Thoracic aorta (tissue), 2 donors: ENCODE results near the gene HPN. TPM values are rescaled to one million over a fixed set of nuclear protein-coding genes. Genes with fewer than 3 reads are reported as not detected.

ENCODE experiments used
- ATAC-seq: fragments of 150-250 bp; one replicate; pipeline ENCODE4 v1.8.0; 2017; ENCODE audit warnings: low read depth; ENCODE audit not compliant: insufficient number of reproducible peaks, low FRiP score
- DNase-seq: peaks from one replicate; pipeline ENCODE4 v3.0.0-alpha.2; 2020; ENCODE audit warnings: low spot score
- H3K27ac ChIP-seq, 2 donors: fragments of 200-600 bp; sonication (generic); 1 replicate in 1 of 2; 2 replicates in 1 of 2; pipeline ENCODE4 v1.5.1; 2016; ENCODE audit warnings: mild to moderate bottlenecking in 2 of 2, moderate library complexity in 2 of 2
- H3K27me3 ChIP-seq: fragments of 200-600 bp; sonication (generic); replicated peaks from 2 replicates; pipeline ENCODE4 v1.6.0; 2016; ENCODE audit warnings: mild to moderate bottlenecking; ENCODE audit not compliant: insufficient read depth
- H3K36me3 ChIP-seq: fragments of 200-600 bp; sonication (generic); one replicate; pipeline ENCODE4 v1.5.1; 2016
- H3K4me1 ChIP-seq, 2 donors: fragments of 200-600 bp; sonication (generic); 1 replicate in 1 of 2; 2 replicates in 1 of 2; pipeline versions ENCODE4 v1.5.1 to v1.6.0; 2016; ENCODE audit warnings: low read depth in 2 of 2, mild to moderate bottlenecking in 1 of 2; ENCODE audit not compliant: control insufficient read depth in 1 of 2
- H3K4me3 ChIP-seq: fragments of 200-600 bp; sonication (generic); 2 replicates; pipeline ENCODE4 v1.5.1; 2016; ENCODE audit warnings: mild to moderate bottlenecking
- H3K9me3 ChIP-seq: fragments of 200-600 bp; sonication (generic); 2 replicates; pipeline ENCODE4 v1.5.1; 2016
- CTCF ChIP-seq: fragments of 200-600 bp; sonication (generic); IDR thresholded peaks from one replicate; pipeline ENCODE4 v1.5.1; 2019; ENCODE audit warnings: antibody characterized with exemption
- total RNA-seq, 2 donors: library from RNA; depleted of rRNA; stranded (reverse); fragments of >200 nt; gene quantifications; one replicate each; pipeline versions ENCODE4 v1.1.0 to v1.2.3, GENCODE V29; 2016

Gene HPN
- total RNA-seq, 2 donors from 2014 or later = 0.35 to 5.4 TPM

GRCh38 chr19:35042954-35043604 lies 1.6 kb downstream of the HPN start:
- DNase-seq = no peak
- no peaks in the 10 kb centered on the region for H3K9me3 ChIP-seq
- no peaks in the 10 kb centered on the region for H3K36me3 ChIP-seq
- ATAC-seq = no peak
- no peak for TF ChIP-seq CTCF
- peaks cover 11 to 22% of the 10 kb centered on the region in 2 donors for H3K4me1 ChIP-seq
- no peaks in the 10 kb centered on the region for H3K27me3 ChIP-seq
- no peak overlapping the region for H3K4me3 ChIP-seq
- no peak overlapping the region for H3K27ac ChIP-seq

- ATAC-seq (no peak), DNase-seq (no peak)
- H3K27me3 ChIP-seq = no peaks in the 10 kb centered on the region
- no peaks in the 10 kb centered on the region for H3K9me3 ChIP-seq
- TF ChIP-seq CTCF = no peak
- no peak overlapping the region for H3K4me3 ChIP-seq
- H3K27ac ChIP-seq = no peak overlapping the region
- peaks cover 11 to 22% of the 10 kb centered on the region in 2 donors for H3K4me1 ChIP-seq
- no peaks in the 10 kb centered on the region for H3K36me3 ChIP-seq
Observed at GRCh38 chr19:35043906-35044305, 2.4 kb downstream of the HPN start.

GRCh38 chr19:35044317-35045117 lies 3.0 kb downstream of the HPN start:
- peak; percentile 88 for TF ChIP-seq CTCF
- DNase-seq (no peak), ATAC-seq (no peak)
- H3K27me3 ChIP-seq = no peaks in the 10 kb centered on the region
- H3K9me3 ChIP-seq = no peaks in the 10 kb centered on the region
- H3K36me3 ChIP-seq = no peaks in the 10 kb centered on the region
- H3K27ac ChIP-seq = no peak overlapping the region
- H3K4me3 ChIP-seq = no peak overlapping the region
- peaks cover 11 to 22% of the 10 kb centered on the region in 2 donors for H3K4me1 ChIP-seq

- ATAC-seq = no peak
- no peak for DNase-seq
- TF ChIP-seq CTCF = no peak
- Histone ChIP-seq H3K27ac (no peak overlapping the region), H3K4me3 (no peak overlapping the region), H3K9me3 (no peaks in the 10 kb centered on the region), H3K36me3 (no peaks in the 10 kb centered on the region), H3K4me1 (peaks cover 6 to 12% of the 10 kb centered on the region in 2 donors), H3K27me3 (no peaks in the 10 kb centered on the region)
Observed at GRCh38 chr19:35045667-35046300, 4.3 kb downstream of the HPN start.

GRCh38 chr19:35046461-35046860 lies 4.9 kb downstream of the HPN start:
- H3K4me3 ChIP-seq = no peak overlapping the region
- no peak for ATAC-seq
- TF ChIP-seq CTCF = no peak
- H3K36me3 ChIP-seq = no peaks in the 10 kb centered on the region
- no peak for DNase-seq
- H3K27me3 ChIP-seq = no peaks in the 10 kb centered on the region
- peaks cover 0 to 5% of the 10 kb centered on the region in 2 donors for H3K4me1 ChIP-seq
- H3K27ac ChIP-seq = no peak overlapping the region
- no peaks in the 10 kb centered on the region for H3K9me3 ChIP-seq
